IMR-90 (cell line): ENCODE measurements around the gene CRYBG3. TPM values are rescaled to one million over a fixed set of nuclear protein-coding genes. Genes with fewer than 3 reads are reported as not detected.

ENCODE experiments used
- ATAC-seq: fragments of 200-7000 bp; cut with Tn5 transposase; 2 replicates; pipeline ENCODE4 v1.9.1; 2020; ENCODE audit warnings: low read depth, mild to moderate bottlenecking, moderate library complexity
- BruUV-seq: library from RNA; stranded (reverse); fragments of 400-500 nt; replicated peaks from 2 replicates; lab custom pipeline; 2021; lab: Mats Ljungman, UMichigan
- CTCF ChIA-PET: fragments of 300-600 bp; formaldehyde crosslinking; extraction: SDS; loops from one replicate; lab custom pipeline; 2021; ENCODE audit warnings: antibody characterized with exemption; lab: Yijun Ruan, JAX
- POLR2A ChIA-PET: fragments of 300-600 bp; sonication (Branson Sonifier 250); formaldehyde crosslinking; loops from one replicate; lab custom pipeline; 2022; ENCODE audit warnings: antibody characterized with exemption; ENCODE audit not compliant: unreplicated experiment; lab: Charles Lee
- DNase-seq: peaks from one replicate; pipeline ENCODE4 v3.0.0; 2013
- H2AFZ ChIP-seq: replicated peaks from 2 replicates; pipeline ENCODE3; 2013; ENCODE audit warnings: low read length, mild to moderate bottlenecking; ENCODE audit not compliant: poor library complexity
- H2AK5ac ChIP-seq: 2 replicates; pipeline ENCODE4 v1.6.1; 2013; ENCODE audit warnings: low read depth, low read length, inconsistent platforms
- H2AK9ac ChIP-seq: replicated peaks from 2 replicates; pipeline ENCODE3; 2013; ENCODE audit warnings: mild to moderate bottlenecking, low read depth, low read length, moderate library complexity; ENCODE audit not compliant: poor library complexity
- H2BK120ac ChIP-seq: 2 replicates; pipeline ENCODE4 v1.6.1; 2013; ENCODE audit warnings: low read depth, low read length, inconsistent platforms
- H2BK15ac ChIP-seq: 3 replicates; pipeline ENCODE4 v1.6.1; 2013; ENCODE audit warnings: low read depth, low read length, inconsistent platforms
- H2BK20ac ChIP-seq: 2 replicates; pipeline ENCODE4 v1.6.1; 2013; ENCODE audit warnings: low read depth, mild to moderate bottlenecking, inconsistent platforms, low read length, moderate library complexity
- H2BK5ac ChIP-seq: 2 replicates; pipeline ENCODE4 v1.6.1; 2013; ENCODE audit warnings: mild to moderate bottlenecking, low read depth, low read length, inconsistent platforms; ENCODE audit not compliant: poor library complexity, severe bottlenecking
- H3K14ac ChIP-seq: replicated peaks from 2 replicates; pipeline ENCODE4 v1.6.1; 2013; ENCODE audit warnings: low read depth, low read length, inconsistent platforms
- H3K18ac ChIP-seq: 2 replicates; pipeline ENCODE4 v1.6.1; 2013; ENCODE audit warnings: low read depth, low read length, control low read depth
- H3K23ac ChIP-seq: 2 replicates; pipeline ENCODE4 v1.6.1; 2013; ENCODE audit warnings: low read depth, low read length, inconsistent platforms
- H3K27ac ChIP-seq: 2 replicates; pipeline ENCODE4 v1.5.1; 2013; ENCODE audit warnings: mild to moderate bottlenecking, control low read depth, low read length; ENCODE audit not compliant: insufficient read depth
- H3K27me3 ChIP-seq: 2 replicates; pipeline ENCODE4 v1.6.1; 2013; ENCODE audit warnings: low read length; ENCODE audit not compliant: control insufficient read depth, insufficient read depth
- H3K36me3 ChIP-seq: 2 replicates; pipeline ENCODE4 v1.6.1; 2013; ENCODE audit warnings: low read length, mixed read lengths; ENCODE audit not compliant: control insufficient read depth, insufficient read depth
- H3K4ac ChIP-seq: 2 replicates; pipeline ENCODE4 v1.6.1; 2013; ENCODE audit warnings: low read depth, low read length, inconsistent platforms
- H3K4me1 ChIP-seq: 2 replicates; pipeline ENCODE4 v1.6.1; 2013; ENCODE audit warnings: low read length, mixed read lengths; ENCODE audit not compliant: control insufficient read depth, insufficient read depth
- H3K4me2 ChIP-seq: 2 replicates; pipeline ENCODE4 v1.6.1; 2013; ENCODE audit warnings: low read depth, mild to moderate bottlenecking, control low read depth, low read length, moderate library complexity
- H3K4me3 ChIP-seq: 2 replicates; pipeline ENCODE4 v1.5.1; 2013; ENCODE audit warnings: low read depth, mild to moderate bottlenecking, control low read depth, low read length, moderate library complexity; ENCODE audit not compliant: insufficient read depth
- H3K56ac ChIP-seq: 2 replicates; pipeline ENCODE4 v1.6.1; 2013; ENCODE audit warnings: low read length, inconsistent platforms; ENCODE audit not compliant: insufficient read depth; ENCODE audit errors: extremely low read depth
- H3K79me1 ChIP-seq, 2 experiments: 2 replicates each; pipeline ENCODE4 v1.6.1; 2013; ENCODE audit warnings: low read length in 2 of 2, inconsistent platforms in 1 of 2, low read depth in 1 of 2
- H3K9ac ChIP-seq: 2 replicates; pipeline ENCODE4 v1.6.1; 2013; ENCODE audit warnings: low read depth, low read length, control low read depth
- H3K9me1 ChIP-seq: 2 replicates; pipeline ENCODE4 v1.6.1; 2013; ENCODE audit warnings: low read length, inconsistent platforms; ENCODE audit not compliant: insufficient read depth
- H3K9me3 ChIP-seq: 2 replicates; pipeline ENCODE4 v1.6.1; 2013; ENCODE audit warnings: low read length; ENCODE audit not compliant: control insufficient read depth, insufficient read depth
- H4K20me1 ChIP-seq: 2 replicates; pipeline ENCODE4 v1.6.1; 2013; ENCODE audit warnings: low read length, inconsistent platforms; ENCODE audit not compliant: insufficient read depth
- H4K5ac ChIP-seq: 2 replicates; pipeline ENCODE4 v1.6.1; 2013; ENCODE audit warnings: mild to moderate bottlenecking, low read depth, low read length, control low read depth
- H4K8ac ChIP-seq, 2 experiments: 2 replicates each; pipeline ENCODE4 v1.6.1; 2013; ENCODE audit warnings: low read depth in 2 of 2, low read length in 2 of 2, control low read depth in 1 of 2, inconsistent platforms in 1 of 2
- H4K91ac ChIP-seq: 2 replicates; pipeline ENCODE4 v1.6.1; 2013; ENCODE audit warnings: low read depth, low read length, inconsistent platforms; ENCODE audit not compliant: insufficient read depth
- BHLHE40 ChIP-seq: fragments of 150-350 bp; IDR thresholded peaks from 2 replicates; pipeline ENCODE4 v1.6.1; 2016; ENCODE audit warnings: mild to moderate bottlenecking, low read depth, low read length
- CEBPB ChIP-seq: IDR thresholded peaks from 2 replicates; pipeline ENCODE4 v1.6.1; 2012; ENCODE audit warnings: low read depth, low read length, improper control_type of control experiment
- CTCF ChIP-seq: conservative IDR thresholded peaks from 2 replicates; pipeline ENCODE4 v1.5.1; 2012; ENCODE audit warnings: mild to moderate bottlenecking, low read depth, low read length, improper control_type of control experiment
- ELK1 ChIP-seq: fragments of 150-350 bp; IDR thresholded peaks from 2 replicates; pipeline ENCODE4 v1.6.1; 2016; ENCODE audit warnings: low read depth, mild to moderate bottlenecking, low read length, moderate library complexity, borderline replicate concordance
- FOS ChIP-seq: fragments of 150-350 bp; IDR thresholded peaks from 2 replicates; pipeline ENCODE4 v1.6.1; 2016; ENCODE audit warnings: low read depth, low read length
- MAFK ChIP-seq: IDR thresholded peaks from 2 replicates; pipeline ENCODE4 v1.6.1; 2012; ENCODE audit warnings: low read depth, low read length, improper control_type of control experiment
- MXI1 ChIP-seq: IDR thresholded peaks from 2 replicates; pipeline ENCODE4 v1.6.1; 2012; ENCODE audit warnings: low read depth, mild to moderate bottlenecking, low read length, moderate library complexity, borderline replicate concordance
- RCOR1 ChIP-seq: IDR thresholded peaks from 2 replicates; pipeline ENCODE4 v1.6.1; 2012; ENCODE audit warnings: mild to moderate bottlenecking, low read length, improper control_type of control experiment; ENCODE audit not compliant: insufficient replicate concordance
- SMC3 ChIP-seq: fragments of 150-350 bp; IDR thresholded peaks from 2 replicates; pipeline ENCODE4 v1.6.1; 2016; ENCODE audit warnings: low read depth, mild to moderate bottlenecking, antibody characterized with exemption, low read length, moderate library complexity
- USF2 ChIP-seq: fragments of 150-350 bp; IDR thresholded peaks from 2 replicates; pipeline ENCODE4 v1.6.1; 2017; ENCODE audit warnings: mild to moderate bottlenecking, antibody characterized with exemption, low read length, low read depth
- WGBS, 2 experiments: methylation state at CpG; one replicate each; pipeline versions ENCODE4 v1.1.5 to v1.1.7; 2013; ENCODE audit warnings: missing lambda C conversion rate in 2 of 2; ENCODE audit not compliant: insufficient read length in 1 of 2; ENCODE audit errors: extremely low coverage in 2 of 2; 5-methylcytosine and 5-hydroxymethylcytosine counted together
- dilution Hi-C: fragments of 300-500 bp; cut with HindIII; formaldehyde crosslinking; loops from one replicate; pipeline ENCODE4 v1.14.3; 2018; ENCODE audit warnings: low sequenced_read_pairs; ENCODE audit not compliant: unreplicated experiment
- in situ Hi-C: fragments of 300-500 bp; cut with MboI; formaldehyde crosslinking; loops from 3 replicates; pipeline ENCODE4 v1.14.3; 2019; ENCODE audit warnings: low sequenced_read_pairs, inconsistent platforms, mixed read lengths
- intact Hi-C: fragments of 100-400 bp; cut with micrococcal nuclease; formaldehyde crosslinking; loops from 2 replicates; pipeline ENCODE4 v1.10.0; 2022
- polyA plus RNA-seq, 3 experiments: library from polyadenylated mRNA; depleted of rRNA; stranded (reverse); fragments of >200 nt; gene quantifications; 2 replicates each; pipeline ENCODE4 v1.2.3, GENCODE V29; 2012; ENCODE audit warnings: low replicate concordance in 1 of 3
- total RNA-seq: library from RNA; depleted of rRNA; stranded (reverse); fragments of >200 nt; gene quantifications from 2 replicates; pipeline ENCODE4 v1.2.3, GENCODE V29; 2012

The CRYBG3 gene
- total and polyA plus RNA-seq, 2 of the 4 experiments (the other 2 are of a cell fraction), result 4.9 to 26.2 TPM

- H4K91ac ChIP-seq, result no peak overlapping the region
- peaks cover 36% of the 10 kb centered on the region for H3K36me3 ChIP-seq
- no peak overlapping the region for H3K27ac ChIP-seq
- H3K18ac ChIP-seq, result no peak overlapping the region
- H3K14ac ChIP-seq, result no peak overlapping the region
- H3K4ac ChIP-seq, result no peak overlapping the region
- no peak overlapping the region for H2BK5ac ChIP-seq
- H3K79me1 ChIP-seq, result peaks cover 0 to 5% of the 10 kb centered on the region in 2 experiments; a peak in 1 of 4 replicates
- H3K9ac ChIP-seq, result no peak overlapping the region
- BruUV-seq, result no TSS peak
- no peak overlapping the region for H2AFZ ChIP-seq
- H3K4me3 ChIP-seq, result no peak overlapping the region
- no peak overlapping the region for H4K5ac ChIP-seq
- no peak overlapping the region for H2BK20ac ChIP-seq
- no peak overlapping the region for H2AK9ac ChIP-seq
- H3K9me3 ChIP-seq, result no peaks in the 10 kb centered on the region
- H3K9me1 ChIP-seq, result 0 out of 2 replicates have a peak, but pooled peaks cover 4% of the 10 kb centered on the region
- TF ChIP-seq USF2 (no peak), SMC3 (no peak), CTCF (no peak), BHLHE40 (no peak), FOS (no peak), CEBPB (no peak), MXI1 (no peak), MAFK (no peak), ELK1 (no peak), RCOR1 (no peak)
- no peak overlapping the region for H3K56ac ChIP-seq
- H4K20me1 ChIP-seq, result no peaks in the 10 kb centered on the region
- 60% methylated on average over 1 of the region's 5 CpGs; no CpG with 5 or more reads in 1 of the 2 experiments for WGBS, 2 experiments
- H3K27me3 ChIP-seq, result no peaks in the 10 kb centered on the region
- H3K23ac ChIP-seq, result no peak overlapping the region
- in situ Hi-C loops (no loop called here), intact Hi-C loops (no loop called here), dilution Hi-C loops (no loop called here)
- ATAC-seq (no peak), DNase-seq (no peak)
- H2BK15ac ChIP-seq, result no peak overlapping the region
- no peak overlapping the region for H2BK120ac ChIP-seq
- CTCF ChIA-PET, result interaction anchor here (1.2 kb wide), 1 partner anchor 73 kb away, joined by 3 read pairs; no protein-coding TSS in a partner anchor
- POLR2A ChIA-PET, result no interaction called here
- no peak overlapping the region for H3K4me2 ChIP-seq
- H2AK5ac ChIP-seq, result no peak overlapping the region
- H4K8ac ChIP-seq, result no peak overlapping the region
- H3K4me1 ChIP-seq, result peaks cover 5% of the 10 kb centered on the region
These were observed 127.9 kb downstream of the CRYBG3 start for GRCh38 chr3:97949743-97950142.
